ENCODE data around the gene CPAMD8.

DNA sequence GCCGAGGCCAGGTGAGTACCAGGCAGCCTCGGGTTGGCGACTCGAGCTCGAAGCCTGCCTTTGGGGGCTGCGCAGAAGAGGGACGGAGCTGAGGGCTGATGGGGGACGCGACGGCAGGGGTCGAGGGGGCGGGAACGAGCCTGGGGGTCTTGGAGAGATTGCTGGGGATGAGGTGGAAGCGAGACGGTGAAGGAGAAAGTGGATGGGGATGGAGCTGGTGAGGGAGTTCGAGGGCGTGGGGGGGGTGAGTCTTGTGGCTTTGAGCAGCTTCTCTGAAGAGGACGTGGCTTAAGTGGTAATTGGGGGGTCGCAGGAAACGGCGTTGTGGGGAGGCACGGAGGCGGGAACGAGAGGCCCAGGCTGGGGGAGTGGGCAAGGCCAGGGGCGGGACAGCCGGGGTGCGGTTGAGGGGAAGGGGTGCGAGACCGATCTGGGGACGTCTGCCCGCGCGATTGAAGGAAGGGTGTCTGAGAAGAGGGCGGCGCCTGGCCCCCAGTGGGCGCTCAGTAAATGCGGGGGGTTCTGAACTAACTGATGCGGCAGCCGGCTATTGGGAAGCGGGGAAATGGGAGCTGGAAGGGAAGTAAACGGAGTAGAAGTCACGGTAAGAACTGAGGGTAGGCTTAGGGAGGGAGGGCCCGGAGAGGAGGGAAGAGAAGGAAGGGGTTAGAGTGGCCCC, 49.4 kb upstream of the CPAMD8 start:
- TF ChIP-seq, protein P1, sequence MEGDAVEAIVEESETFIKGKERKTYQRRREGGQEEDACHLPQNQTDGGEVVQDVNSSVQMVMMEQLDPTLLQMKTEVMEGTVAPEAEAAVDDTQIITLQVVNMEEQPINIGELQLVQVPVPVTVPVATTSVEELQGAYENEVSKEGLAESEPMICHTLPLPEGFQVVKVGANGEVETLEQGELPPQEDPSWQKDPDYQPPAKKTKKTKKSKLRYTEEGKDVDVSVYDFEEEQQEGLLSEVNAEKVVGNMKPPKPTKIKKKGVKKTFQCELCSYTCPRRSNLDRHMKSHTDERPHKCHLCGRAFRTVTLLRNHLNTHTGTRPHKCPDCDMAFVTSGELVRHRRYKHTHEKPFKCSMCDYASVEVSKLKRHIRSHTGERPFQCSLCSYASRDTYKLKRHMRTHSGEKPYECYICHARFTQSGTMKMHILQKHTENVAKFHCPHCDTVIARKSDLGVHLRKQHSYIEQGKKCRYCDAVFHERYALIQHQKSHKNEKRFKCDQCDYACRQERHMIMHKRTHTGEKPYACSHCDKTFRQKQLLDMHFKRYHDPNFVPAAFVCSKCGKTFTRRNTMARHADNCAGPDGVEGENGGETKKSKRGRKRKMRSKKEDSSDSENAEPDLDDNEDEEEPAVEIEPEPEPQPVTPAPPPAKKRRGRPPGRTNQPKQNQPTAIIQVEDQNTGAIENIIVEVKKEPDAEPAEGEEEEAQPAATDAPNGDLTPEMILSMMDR (IDR thresholded peaks at IDR 0.05), result no peak
- TF ChIP-seq POLR2AphosphoS5 (IDR thresholded peaks at IDR 0.05), result no peak

Data from suprapubic skin (tissue), 3 donors.